HEK293 (cell line): ENCODE results near the gene RNASET2.
"Not testable (repeated sequence)": the region's sequence is repeated elsewhere in the genome, so short reads cannot be mapped to it uniquely, and the experiment has no call there.

Experiments used
- ZNF311 ChIP-seq: fragments of 450-650 bp; formaldehyde crosslinking; IDR thresholded peaks from 2 replicates; pipeline ENCODE4 v1.5.1; 2017; ENCODE audit warnings: missing biosample characterization, missing genetic modification characterization, borderline replicate concordance
- ZNF629 ChIP-seq: fragments of 450-650 bp; formaldehyde crosslinking; IDR thresholded peaks from 2 replicates; pipeline ENCODE4 v1.5.1; 2017; ENCODE audit warnings: missing biosample characterization, missing genetic modification characterization

DNA sequence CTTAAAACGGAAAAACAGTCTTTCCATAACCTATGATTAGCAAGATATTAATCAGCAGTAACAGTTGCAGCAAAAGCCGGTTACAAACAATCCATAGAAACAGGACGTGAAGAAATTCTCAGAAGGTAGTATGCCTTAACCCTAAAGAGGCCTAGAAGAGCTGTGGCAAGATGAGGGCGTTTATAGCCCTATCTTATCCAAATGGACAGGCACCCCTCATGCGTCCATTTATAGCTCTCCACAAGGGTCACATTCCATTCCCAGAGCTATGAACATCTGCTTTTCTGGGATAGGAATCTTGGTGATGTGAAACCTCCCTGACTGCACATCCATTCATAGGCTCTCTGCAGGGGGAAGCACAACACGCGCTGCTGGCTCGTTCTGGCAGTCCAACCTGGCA, 40.9 kb downstream of the RNASET2 start:
- not testable (repeated sequence) for TF ChIP-seq ZNF629, ZNF311 (tag by site-specific recombination)
